Measurements from ENCODE around the gene IGSF6.

Gene IGSF6

DNA sequence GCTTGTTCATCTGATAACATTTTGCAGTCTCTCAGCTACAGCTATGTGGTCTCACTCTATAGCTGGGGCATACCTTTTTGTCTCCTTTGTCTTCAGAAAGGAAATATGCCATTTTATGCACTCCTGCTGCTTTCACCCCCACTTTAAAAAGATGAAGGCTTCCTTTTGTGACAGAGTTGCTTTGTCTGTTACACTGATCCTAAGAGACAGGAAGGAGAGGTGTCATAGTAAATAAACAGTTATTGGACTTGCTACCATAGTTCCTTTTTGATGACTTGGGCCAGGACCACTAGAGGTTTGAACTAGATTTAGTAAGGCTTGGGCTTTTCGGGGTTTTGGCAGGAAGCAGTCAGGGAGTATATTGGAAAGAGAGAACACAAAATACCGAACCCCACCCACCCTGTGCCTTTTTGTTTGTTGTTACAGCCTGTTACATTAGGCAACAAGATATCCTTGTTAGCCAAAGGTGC, 54.8 kb downstream of the IGSF6 start:
- no peak for DNase-seq (ENCODE audit: low read depth, low spot score)
- Histone ChIP-seq H3K9ac (ENCODE audit: insufficient read length) (no peak overlapping the region), H3K4me3 (no peak overlapping the region), H3K36me3 (ENCODE audit: insufficient read depth, low read length) (no peaks in the 10 kb centered on the region), H3K27ac (no peak overlapping the region), H3K9me3 (ENCODE audit: low read depth, low read length) (no peaks in the 10 kb centered on the region)
- TF ChIP-seq POLR2AphosphoS5 (IDR thresholded peaks at IDR 0.05; ENCODE audit: borderline replicate concordance, low read depth, low read length), result no peak
- TF ChIP-seq EZH2 (IDR thresholded peaks at IDR 0.05), result no peak
- TF ChIP-seq FOXP2 (optimal IDR thresholded peaks at IDR 0.05; ENCODE audit: control extremely low read depth, extremely low read length, insufficient read depth), result no peak

- Histone ChIP-seq H3K9me3 (ENCODE audit: low read depth, low read length) (no peaks in the 10 kb centered on the region), H3K4me3 (no peak overlapping the region), H3K36me3 (ENCODE audit: insufficient read depth, low read length) (no peaks in the 10 kb centered on the region), H3K27ac (no peak overlapping the region), H3K9ac (ENCODE audit: insufficient read length) (no peak overlapping the region)
- TF ChIP-seq POLR2AphosphoS5 (IDR thresholded peaks at IDR 0.05; ENCODE audit: borderline replicate concordance, low read depth, low read length) (no peak), EZH2 (IDR thresholded peaks at IDR 0.05) (no peak), FOXP2 (optimal IDR thresholded peaks at IDR 0.05; ENCODE audit: control extremely low read depth, extremely low read length, insufficient read depth) (no peak)
- DNase-seq (ENCODE audit: low read depth, low spot score), result no peak
Measured at GRCh38 chr16:21593530-21594289, 58.7 kb downstream of the IGSF6 start.

GRCh38 chr16:21592191-21592590, 60.2 kb downstream of the IGSF6 start:
- Histone ChIP-seq H3K27ac (no peak overlapping the region), H3K4me3 (no peak overlapping the region), H3K36me3 (ENCODE audit: insufficient read depth, low read length) (no peaks in the 10 kb centered on the region), H3K9ac (ENCODE audit: insufficient read length) (no peak overlapping the region), H3K9me3 (ENCODE audit: low read depth, low read length) (no peaks in the 10 kb centered on the region)
- DNase-seq (ENCODE audit: low read depth, low spot score), result no peak
- no peak for TF ChIP-seq FOXP2 (optimal IDR thresholded peaks at IDR 0.05; ENCODE audit: control extremely low read depth, extremely low read length, insufficient read depth)
- TF ChIP-seq EZH2 (IDR thresholded peaks at IDR 0.05), result no peak
- TF ChIP-seq POLR2AphosphoS5 (IDR thresholded peaks at IDR 0.05; ENCODE audit: borderline replicate concordance, low read depth, low read length), result no peak

GRCh38 chr16:21590796-21591195, 61.6 kb downstream of the IGSF6 start:
- H3K36me3 ChIP-seq (ENCODE audit: insufficient read depth, low read length), result no peaks in the 10 kb centered on the region
- H3K4me3 ChIP-seq, result peak overlapping the region; percentile 29; the same call in 1 of the 2 replicates
- DNase-seq (ENCODE audit: low read depth, low spot score), result no peak
- H3K27ac ChIP-seq, result peak overlapping the region; percentile 78; the same call in 1 of the 2 replicates
- peak overlapping the region; percentile 63 for H3K9ac ChIP-seq (ENCODE audit: insufficient read length)
- no peaks in the 10 kb centered on the region for H3K9me3 ChIP-seq (ENCODE audit: low read depth, low read length)
- TF ChIP-seq EZH2 (IDR thresholded peaks at IDR 0.05) (no peak), FOXP2 (optimal IDR thresholded peaks at IDR 0.05; ENCODE audit: control extremely low read depth, extremely low read length, insufficient read depth) (no peak), POLR2AphosphoS5 (IDR thresholded peaks at IDR 0.05; ENCODE audit: borderline replicate concordance, low read depth, low read length) (no peak)

GRCh38 chr16:21590287-21590686, 62.1 kb downstream of the IGSF6 start:
- TF ChIP-seq FOXP2 (optimal IDR thresholded peaks at IDR 0.05; ENCODE audit: control extremely low read depth, extremely low read length, insufficient read depth), result no peak
- no peak for TF ChIP-seq EZH2 (IDR thresholded peaks at IDR 0.05)
- TF ChIP-seq POLR2AphosphoS5 (IDR thresholded peaks at IDR 0.05; ENCODE audit: borderline replicate concordance, low read depth, low read length), result no peak
- H3K27ac ChIP-seq, result peak overlapping the region; percentile 78
- no peaks in the 10 kb centered on the region for H3K36me3 ChIP-seq (ENCODE audit: insufficient read depth, low read length)
- no peaks in the 10 kb centered on the region for H3K9me3 ChIP-seq (ENCODE audit: low read depth, low read length)
- H3K9ac ChIP-seq (ENCODE audit: insufficient read length), result peak overlapping the region; percentile 63
- H3K4me3 ChIP-seq, result peak overlapping the region; percentile 29; the same call in 1 of the 2 replicates
- DNase-seq (ENCODE audit: low read depth, low spot score), result no peak

DNA sequence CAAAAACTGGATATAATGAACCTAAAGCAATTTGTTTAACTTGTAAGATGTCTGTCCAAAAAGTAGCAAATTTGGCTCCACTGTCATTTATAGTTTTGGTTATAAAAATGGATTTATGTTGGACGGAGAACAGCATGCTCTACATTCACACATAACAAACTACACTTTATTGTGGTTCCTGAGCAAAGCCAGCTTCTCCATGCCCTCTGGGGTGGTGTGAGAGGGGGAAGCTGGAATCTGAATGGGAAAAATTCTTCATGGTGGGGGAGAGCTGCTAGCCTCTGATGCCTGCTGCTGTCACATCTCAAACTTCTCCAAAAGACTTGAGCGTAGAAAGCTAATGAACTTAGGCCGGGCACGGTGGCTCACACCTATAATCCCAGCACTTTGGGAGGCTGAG, 62.9 kb downstream of the IGSF6 start:
- no peak for DNase-seq (ENCODE audit: low read depth, low spot score)
- Histone ChIP-seq H3K9me3 (ENCODE audit: low read depth, low read length) (no peaks in the 10 kb centered on the region), H3K9ac (ENCODE audit: insufficient read length) (no peak overlapping the region), H3K4me3 (no peak overlapping the region), H3K36me3 (ENCODE audit: insufficient read depth, low read length) (no peaks in the 10 kb centered on the region), H3K27ac (no peak overlapping the region)
- TF ChIP-seq FOXP2 (optimal IDR thresholded peaks at IDR 0.05; ENCODE audit: control extremely low read depth, extremely low read length, insufficient read depth), result no peak
- no peak for TF ChIP-seq POLR2AphosphoS5 (IDR thresholded peaks at IDR 0.05; ENCODE audit: borderline replicate concordance, low read depth, low read length)
- TF ChIP-seq EZH2 (IDR thresholded peaks at IDR 0.05), result no peak
